ENCODE measurements around the gene OPCML.

OPCML gene

GRCh38 chr11:132636523-132636922, 895.8 kb downstream of the OPCML start:
- FAIRE-seq, result no peak

DNA sequence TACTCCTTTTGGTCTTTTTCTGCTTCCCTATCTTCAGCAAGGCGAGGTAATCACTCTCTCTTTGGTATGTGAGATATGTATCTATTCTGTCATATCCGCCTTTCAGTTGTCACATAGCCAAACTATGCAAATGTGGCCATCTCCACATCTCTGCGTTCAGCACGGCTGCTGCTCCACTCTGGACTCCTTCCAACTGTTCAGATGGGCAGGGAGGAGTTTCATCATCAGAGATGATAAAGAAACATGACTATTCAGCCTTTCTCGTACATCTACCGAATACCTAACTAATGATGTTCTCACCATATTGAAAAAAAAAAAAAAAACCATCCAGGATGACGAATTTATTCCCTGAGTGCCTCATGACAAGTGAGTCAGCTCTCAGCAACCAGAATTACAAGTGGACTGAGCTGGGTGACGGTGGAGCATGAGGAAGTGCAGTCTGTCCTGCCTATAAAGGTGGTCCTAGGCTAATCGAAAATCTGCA, 899.6 kb downstream of the OPCML start:
- no peak for FAIRE-seq

DNA sequence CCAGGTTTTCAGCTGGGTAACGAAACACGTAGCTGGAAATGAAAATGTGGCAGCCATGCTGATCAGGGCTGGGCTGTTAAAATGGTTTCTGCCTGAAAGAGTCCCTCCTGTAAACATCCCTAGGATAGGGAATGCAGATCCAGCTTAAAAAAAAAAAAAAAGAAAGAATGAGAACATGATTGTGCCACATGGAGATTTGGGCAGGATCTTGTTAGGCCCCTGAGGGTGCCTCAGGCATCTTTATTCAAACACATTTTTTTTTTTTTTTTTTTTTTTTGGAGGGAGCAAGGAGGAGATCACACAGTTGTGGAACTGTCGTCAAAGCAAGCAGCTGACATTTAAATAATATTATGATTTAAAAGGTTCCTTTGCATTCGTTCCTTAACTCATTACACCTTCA, 900.3 kb downstream of the OPCML start:
- FAIRE-seq, result no peak

DNA sequence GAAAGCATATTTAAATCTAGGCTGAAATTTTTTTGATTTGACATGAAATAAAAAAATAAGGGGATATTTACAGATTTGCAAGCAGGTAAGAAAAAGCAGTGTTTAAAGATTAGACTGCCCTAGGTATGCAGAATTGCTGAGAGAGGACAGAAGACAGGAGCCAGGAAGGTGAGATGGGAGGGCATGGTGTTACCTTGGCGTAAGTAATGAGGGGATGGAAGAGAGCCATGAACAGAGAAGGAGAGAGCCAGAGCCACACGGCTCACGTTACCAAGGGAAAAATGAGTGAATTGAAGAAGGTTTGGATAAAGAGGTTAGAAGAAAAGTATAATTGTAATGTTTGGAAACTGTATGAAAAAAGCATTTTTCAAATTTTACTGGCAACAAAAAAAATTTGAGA, 904.3 kb downstream of the OPCML start:
- no peak for FAIRE-seq

GRCh38 chr11:132626446-132626845, 905.9 kb downstream of the OPCML start:
- no peak for FAIRE-seq

DNA sequence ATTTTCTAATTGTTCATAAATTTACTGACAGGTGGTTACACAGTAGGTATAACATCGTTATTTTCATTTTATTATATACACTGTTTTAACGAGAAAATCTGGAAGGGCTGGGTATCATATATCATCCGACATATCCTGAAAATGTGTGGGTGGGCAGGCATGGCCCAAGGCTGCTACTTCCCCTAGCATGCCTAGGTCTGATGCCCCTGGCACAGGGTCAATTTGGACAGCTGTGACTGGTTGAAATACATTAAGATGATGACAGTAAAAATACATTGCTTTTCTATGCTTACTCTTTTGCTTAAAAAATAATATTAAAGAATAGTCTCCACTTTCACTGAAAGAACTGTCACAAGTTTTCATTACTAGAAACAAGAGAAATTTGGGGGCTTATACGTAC, 908.8 kb downstream of the OPCML start:
- FAIRE-seq, result no peak

DNA sequence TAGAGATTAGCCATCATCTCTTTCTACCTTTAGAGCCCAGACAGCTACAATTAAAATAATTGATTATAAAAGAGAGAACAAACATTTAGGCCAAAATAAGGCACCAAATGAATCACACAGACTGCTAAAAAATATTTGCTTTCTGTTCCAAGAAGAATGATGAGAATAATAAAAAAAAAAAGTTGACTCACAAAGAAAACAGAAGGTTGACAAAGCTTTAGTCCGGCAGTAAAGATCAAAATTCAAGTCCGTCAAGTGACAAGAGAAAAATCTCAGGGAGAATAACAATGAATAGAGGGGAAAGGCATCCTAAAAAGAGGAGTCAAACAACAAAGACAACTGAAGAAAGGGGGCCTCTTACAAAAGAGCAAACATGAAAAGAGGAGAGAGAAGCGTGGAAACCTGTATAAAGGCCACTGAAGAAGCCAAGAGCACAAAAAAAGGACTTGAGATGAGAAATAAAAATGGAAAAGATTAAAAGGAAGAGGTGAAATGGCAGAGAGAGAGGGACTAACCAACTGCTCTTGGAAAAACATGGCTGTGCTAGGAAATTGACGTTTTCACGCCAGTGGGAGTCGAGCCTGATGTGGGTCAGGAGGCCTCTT, 910.2 kb downstream of the OPCML start:
- no peak for FAIRE-seq

GRCh38 chr11:132620423-132620822, 911.9 kb downstream of the OPCML start:
- no peak for FAIRE-seq

DNA sequence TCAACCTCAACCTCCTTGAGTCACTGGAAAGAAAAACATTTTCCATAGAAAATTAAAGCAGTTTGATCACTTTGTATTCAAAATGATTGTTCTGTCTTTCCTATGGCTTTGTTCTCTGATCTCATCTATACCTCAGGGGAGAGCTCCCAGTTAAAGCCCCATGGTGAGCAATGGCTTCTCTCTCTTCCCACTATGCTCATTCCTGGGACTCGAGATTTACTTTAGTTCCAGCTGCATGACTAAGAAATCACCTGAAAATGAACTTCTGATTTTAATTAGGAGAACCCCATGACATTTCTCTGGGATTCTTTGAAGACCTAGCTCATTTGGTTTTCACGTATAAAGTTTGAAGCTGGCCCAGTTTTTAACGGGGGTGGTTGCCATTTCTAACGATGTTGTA, 921.5 kb downstream of the OPCML start:
- FAIRE-seq, result no peak

GRCh38 chr11:132610216-132610615, 922.1 kb downstream of the OPCML start:
- FAIRE-seq, result no peak

DNA sequence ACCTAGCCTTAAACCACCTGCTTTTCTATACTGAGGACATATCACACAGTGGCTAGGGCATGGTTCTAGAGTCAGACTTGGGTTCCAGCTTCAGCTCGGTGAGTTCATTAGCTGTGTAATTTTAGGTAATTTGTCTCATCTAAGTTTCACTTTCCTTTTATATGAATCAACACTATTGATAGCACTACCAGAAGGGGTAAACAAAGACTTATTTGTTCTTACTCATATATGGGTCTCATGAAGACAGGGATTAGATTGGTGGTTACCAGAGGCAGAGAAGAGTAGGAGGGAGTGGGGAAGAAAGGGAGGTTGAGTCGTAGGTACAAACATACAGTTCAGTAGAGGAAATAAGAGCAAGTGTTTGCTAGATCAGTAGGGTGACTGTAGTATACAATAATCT, 924.7 kb downstream of the OPCML start:
- FAIRE-seq, result no peak

DNA sequence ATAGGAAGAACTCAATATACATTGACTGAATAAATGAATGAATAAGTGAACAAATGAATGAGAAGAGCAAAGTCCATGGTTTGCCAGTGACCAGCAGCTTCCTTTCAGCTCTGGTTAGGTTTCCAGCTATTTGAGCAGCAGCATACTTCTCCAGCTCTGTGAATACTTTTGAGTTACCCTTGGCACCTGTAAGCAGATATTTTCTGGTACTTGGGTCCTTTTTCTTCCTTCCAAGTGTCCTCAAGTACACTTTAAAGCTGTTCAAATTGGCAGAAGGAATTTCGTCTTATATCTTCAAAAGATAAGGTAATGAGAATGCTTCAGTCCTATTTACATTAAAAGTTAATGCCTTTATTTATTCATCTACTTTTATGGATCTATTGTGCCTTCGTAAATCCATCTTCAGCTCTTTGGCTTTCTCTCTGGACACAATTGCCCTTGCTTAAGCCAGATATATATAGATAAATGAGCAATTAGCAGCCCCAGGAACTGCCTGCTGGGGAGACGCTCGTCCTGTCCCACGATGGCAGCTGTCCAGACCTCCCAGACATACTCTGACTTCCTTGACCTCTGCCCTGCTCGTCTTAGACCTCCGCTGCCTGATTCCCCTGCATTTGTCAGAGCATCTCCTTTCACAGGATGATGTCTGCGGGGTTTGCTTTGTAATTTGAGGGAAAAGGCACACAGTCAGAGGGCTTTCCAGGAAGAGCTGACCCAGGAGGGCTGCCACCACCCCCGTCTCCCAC, 926.3 kb downstream of the OPCML start:
- FAIRE-seq, result no peak

- no peak for FAIRE-seq
Measured at GRCh38 chr11:132604431-132604830, 927.9 kb downstream of the OPCML start.

DNA sequence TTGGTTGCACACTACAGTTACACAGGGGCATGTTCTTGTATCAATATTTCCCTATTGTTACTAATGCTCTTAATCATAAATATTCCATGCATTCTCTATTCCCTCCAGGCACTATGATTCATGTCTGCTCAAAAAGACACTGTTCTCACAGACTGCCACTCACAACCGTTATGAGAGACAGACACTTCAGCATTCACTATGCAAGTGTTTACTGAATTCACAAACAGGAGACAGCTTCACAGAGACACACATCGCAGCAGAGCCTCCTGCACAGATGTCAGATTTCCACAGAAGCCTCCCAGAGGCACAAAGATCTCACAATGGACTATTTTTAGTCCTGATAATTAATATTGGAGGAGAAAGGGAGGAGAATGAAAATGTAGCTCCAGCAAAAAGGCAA, 930.4 kb downstream of the OPCML start:
- no peak for FAIRE-seq

GRCh38 chr11:132595711-132596134, 936.6 kb downstream of the OPCML start:
- FAIRE-seq, result no peak

DNA sequence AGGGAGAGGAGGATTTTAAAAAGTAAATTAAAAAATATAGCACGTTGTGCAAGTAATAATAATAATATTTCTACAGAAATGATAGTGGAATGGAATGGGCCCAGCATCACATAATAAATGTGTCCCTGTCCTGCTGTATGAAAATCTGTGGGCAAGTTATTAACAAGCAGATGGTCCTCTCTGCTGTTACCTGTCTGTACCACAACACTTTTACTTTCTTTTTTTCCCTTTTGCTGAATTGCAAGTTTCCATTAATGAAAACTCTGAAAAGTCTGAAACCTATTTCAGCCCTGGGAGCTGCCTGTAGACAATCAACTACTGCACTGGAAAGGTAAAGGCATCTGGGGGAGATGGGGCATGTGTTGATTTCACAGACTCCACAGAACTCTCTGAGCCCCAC, 937.1 kb downstream of the OPCML start:
- FAIRE-seq, result no peak

- no peak for FAIRE-seq
Measured at GRCh38 chr11:132590986-132591385, 941.3 kb downstream of the OPCML start.

- FAIRE-seq, result no peak
Measured at GRCh38 chr11:132590554-132590953, 941.7 kb downstream of the OPCML start.

- FAIRE-seq, result no peak
Measured at GRCh38 chr11:132589791-132590190, 942.5 kb downstream of the OPCML start.

GRCh38 chr11:132588366-132588765, 943.9 kb downstream of the OPCML start:
- FAIRE-seq, result no peak

DNA sequence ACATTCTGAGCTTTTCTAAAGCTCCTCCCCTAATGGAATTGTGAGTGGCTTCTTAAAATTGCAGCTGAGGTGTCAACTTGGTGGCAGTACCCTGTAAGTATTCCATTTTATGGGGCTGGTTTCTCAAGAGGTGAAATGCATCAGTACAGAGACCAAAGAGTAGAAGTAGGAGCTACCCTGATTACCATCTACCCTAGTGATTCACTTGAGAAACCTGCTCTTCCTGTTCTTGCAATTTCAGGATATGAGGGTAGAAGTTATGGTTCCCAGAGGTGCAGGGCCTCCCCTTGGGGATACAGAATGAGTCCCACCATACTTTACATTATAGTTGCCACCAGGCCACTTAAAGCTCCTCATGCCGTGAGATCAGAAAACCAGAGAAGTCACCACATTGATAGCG, 944.6 kb downstream of the OPCML start:
- FAIRE-seq, result no peak

DNA sequence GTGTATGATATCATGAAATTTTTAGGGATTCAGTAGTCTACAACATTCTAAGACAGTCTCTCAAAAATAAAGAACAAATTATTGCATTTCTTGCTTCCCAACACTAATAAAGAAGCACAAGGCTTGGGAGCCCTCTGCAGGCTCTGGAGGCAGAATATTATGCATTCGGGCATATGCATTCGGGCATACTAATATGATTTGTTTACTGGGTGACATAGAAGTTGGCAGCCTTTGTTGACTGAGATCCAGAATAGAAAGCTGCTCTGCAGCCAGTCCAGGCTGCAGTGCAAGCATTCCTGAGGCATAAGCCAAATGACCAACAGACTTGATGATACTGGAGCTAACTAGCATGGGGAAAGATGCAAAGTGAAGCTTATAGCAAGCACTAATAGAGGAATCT, 945.5 kb downstream of the OPCML start:
- no peak for FAIRE-seq

DNA sequence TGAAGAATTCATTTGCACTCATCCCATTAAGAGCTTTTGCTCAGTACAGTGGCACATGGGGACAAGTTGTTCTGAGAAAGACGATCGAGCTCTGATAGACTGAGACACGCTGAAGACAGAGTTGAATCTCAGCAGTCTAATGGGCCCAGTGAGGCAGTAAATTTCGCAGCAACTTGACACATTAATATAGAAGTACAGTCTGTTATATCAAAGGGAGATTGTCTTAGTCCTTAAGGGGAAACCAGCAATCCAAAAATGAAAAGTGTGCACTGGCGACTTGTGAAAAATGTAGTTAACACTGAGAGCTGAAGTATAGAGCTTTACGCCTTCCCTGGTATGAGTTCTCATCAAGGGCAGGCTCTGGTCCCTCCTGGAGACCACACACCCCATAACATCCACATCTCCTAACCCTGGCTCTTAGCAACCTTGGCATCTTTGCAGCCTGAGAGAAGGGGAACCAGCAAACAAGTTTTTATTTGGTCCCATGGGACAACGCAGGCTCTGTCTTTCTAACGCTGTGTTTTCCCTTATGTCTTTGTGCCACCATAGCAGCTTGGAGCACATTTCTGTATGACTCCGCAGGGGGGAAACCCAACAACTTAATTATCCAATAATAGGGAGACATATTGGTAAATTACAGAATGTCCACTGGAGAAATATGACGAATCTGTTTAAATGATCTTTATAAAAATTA, 952.5 kb downstream of the OPCML start:
- no peak for FAIRE-seq

DNA sequence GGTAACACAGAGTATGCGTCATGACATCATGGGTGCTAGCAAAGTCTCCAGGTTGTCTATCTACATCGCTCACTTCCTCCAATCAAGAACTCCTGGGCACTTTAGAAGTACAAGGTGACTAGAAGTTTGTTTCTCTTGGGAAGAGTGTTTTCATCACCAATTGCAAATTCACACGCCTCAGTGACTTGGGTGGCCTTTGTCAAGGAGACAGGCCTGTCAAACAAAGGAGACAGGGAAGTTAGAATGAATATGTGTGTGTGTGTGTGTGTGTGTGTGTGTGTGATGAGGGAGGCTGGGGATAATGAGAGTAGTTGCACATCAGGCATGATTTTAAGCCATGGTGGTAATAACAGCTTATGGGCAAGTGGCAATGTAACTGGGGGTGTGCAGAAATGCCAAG, 953.2 kb downstream of the OPCML start:
- no peak for FAIRE-seq
